ENCODE data around the gene TRAPPC12.

The TRAPPC12 gene

DNA sequence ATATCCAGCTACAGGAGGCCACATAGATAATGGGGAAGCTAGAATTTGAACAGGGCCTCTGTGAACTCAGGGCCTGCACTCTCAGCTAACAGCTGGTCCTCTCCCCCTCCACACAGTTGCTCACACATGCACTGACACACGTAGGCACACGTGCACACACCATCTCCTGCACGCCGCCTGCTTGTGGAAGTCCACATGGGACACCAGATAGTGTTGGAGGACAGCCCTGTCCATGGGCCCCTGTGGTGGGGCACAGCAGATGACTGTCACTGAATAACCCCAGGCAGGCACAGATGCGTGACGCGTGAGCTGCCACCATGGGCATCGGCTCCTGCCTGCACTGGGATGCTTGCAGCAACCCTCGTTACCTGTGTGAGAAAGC, 87.0 kb downstream of the TRAPPC12 start:
- no peak for DNase-seq (ENCODE audit: low read depth)
- TF ChIP-seq, protein P1, sequence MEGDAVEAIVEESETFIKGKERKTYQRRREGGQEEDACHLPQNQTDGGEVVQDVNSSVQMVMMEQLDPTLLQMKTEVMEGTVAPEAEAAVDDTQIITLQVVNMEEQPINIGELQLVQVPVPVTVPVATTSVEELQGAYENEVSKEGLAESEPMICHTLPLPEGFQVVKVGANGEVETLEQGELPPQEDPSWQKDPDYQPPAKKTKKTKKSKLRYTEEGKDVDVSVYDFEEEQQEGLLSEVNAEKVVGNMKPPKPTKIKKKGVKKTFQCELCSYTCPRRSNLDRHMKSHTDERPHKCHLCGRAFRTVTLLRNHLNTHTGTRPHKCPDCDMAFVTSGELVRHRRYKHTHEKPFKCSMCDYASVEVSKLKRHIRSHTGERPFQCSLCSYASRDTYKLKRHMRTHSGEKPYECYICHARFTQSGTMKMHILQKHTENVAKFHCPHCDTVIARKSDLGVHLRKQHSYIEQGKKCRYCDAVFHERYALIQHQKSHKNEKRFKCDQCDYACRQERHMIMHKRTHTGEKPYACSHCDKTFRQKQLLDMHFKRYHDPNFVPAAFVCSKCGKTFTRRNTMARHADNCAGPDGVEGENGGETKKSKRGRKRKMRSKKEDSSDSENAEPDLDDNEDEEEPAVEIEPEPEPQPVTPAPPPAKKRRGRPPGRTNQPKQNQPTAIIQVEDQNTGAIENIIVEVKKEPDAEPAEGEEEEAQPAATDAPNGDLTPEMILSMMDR (IDR thresholded peaks at IDR 0.05; ENCODE audit: control insufficient read depth, extremely low read depth, insufficient read depth): no peak
- no peak overlapping the region for H3K4me3 ChIP-seq (ENCODE audit: low read depth, low read length)

DNA sequence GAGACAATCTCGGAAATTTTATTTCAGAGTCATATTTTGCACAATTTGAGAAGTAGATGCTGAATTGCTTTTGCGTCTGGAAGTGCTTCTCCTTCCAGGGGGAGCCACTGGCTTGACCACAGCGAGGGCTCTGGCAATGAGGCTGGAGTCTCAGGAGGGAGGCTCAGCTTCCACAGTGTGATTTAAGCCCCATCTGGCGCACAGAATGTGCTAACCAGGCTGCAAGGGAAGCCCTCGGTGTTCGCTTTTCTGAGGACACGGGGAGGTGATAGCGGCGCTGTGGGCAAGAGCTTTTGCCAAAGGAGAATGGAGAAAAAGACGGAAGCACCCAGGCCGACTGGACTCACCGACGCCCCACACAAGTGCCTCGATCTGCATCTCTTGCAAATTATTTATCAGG, 87.5 kb downstream of the TRAPPC12 start:
- DNase-seq (ENCODE audit: low read depth): no peak
- no peak overlapping the region for H3K4me3 ChIP-seq (ENCODE audit: low read depth, low read length)
- TF ChIP-seq, protein P1 (IDR thresholded peaks at IDR 0.05; ENCODE audit: control insufficient read depth, extremely low read depth, insufficient read depth): no peak

DNA sequence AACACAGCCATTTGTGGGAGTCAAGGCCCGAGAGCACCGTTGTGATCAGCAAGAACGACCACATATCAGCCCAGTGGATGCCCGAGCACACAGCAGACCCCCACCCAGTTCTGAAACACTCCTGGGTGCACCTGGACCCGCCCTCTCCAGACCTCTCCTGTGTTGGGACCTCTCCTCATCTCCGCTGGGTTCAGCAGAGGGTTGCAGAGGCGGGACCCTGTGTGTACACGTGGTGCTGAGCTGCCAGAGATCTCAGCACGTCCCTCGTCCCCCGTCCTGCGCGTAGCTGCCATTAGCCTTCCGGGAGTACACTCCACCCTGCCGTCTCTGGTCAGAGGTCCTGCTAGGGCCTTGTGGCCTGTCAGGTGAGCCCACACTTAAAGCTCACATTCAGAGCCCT, 88.2 kb downstream of the TRAPPC12 start:
- no peak overlapping the region for H3K4me3 ChIP-seq (ENCODE audit: low read depth, low read length)
- TF ChIP-seq, protein P1 (IDR thresholded peaks at IDR 0.05; ENCODE audit: control insufficient read depth, extremely low read depth, insufficient read depth): no peak
- no peak for DNase-seq (ENCODE audit: low read depth)

DNA sequence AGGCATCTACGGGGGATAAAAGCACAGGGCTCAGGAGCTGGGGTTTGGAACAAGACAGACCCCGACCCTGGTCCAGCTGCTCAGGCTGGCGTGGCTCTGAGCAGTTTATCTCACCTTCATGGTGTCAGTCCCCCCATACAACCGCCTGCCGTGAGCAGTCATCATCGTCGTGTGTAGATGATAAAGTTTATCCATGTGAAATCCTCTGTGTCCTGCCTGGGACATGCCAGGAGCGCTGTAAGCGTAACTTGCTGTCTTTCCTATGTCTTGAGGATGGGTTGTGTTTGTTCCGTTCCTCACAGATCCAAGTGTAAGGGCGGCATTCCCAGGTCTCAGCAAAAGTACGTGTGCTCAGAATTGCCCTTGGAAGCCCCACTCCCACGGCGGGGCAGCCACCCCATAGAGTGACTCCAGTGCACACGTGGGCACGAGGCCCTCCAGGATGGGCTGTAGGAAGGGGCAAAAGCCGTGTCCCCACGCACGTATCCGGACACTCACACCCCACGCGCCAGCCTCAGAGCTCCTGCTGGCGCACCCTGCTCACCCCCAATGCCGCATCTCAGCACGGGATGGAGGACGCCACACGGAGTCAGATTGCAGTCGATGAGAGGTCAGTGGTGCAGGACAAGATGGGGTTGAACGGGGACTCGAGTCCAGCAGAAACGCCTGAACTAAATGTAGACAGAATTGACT, 88.9 kb downstream of the TRAPPC12 start:
- no peak overlapping the region for H3K4me3 ChIP-seq (ENCODE audit: low read depth, low read length)
- DNase-seq (ENCODE audit: low read depth): no peak
- TF ChIP-seq, protein P1 (IDR thresholded peaks at IDR 0.05; ENCODE audit: control insufficient read depth, extremely low read depth, insufficient read depth): no peak

DNA sequence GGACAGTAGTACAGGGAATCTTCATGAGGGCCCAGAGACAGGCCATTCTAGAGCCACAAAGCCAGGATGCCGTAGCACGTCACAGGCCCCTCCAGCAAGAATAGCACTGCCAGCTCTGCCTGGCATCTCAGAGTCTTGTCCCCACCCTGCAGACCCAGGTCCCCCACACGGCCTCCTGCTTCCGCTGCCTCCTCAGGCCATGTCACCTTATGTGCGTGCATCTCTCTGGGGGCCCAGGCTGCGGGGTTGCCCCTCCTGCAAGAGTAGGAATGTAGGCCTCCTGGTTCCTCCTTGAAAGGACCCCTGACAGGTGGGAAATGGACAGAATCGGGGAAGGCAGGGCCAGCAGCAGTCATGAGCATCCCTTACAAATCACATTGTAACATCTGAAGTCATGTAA, 90.0 kb downstream of the TRAPPC12 start:
- no peak overlapping the region for H3K4me3 ChIP-seq (ENCODE audit: low read depth, low read length)
- DNase-seq (ENCODE audit: low read depth): no peak
- TF ChIP-seq, protein P1 (IDR thresholded peaks at IDR 0.05; ENCODE audit: control insufficient read depth, extremely low read depth, insufficient read depth): no peak

DNA sequence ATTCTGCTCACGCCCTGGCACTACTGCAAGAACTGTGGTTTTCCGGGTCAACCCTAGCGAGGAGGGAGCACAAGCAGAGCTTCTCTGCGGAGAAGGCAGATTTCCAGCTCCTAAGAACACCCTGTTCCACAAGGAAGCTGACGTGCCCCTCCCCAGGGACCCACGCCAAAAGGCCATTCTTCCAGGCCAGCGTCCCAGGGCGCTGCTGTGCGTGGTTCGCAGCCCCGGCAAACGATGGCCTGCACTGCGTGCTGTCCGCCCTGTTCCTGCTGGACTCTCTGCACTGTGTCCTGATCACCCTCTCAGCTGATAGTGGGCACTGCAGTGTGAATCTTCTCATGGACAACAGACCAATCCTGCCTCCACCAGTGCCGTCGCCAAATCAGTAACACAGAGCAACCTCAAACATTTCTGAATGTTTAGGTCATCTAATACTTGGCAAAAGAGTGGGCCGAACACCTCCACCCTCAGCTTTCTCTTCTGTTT, 90.7 kb downstream of the TRAPPC12 start:
- peak; percentile 95 for DNase-seq (ENCODE audit: low read depth)
- TF ChIP-seq, protein P1 (IDR thresholded peaks at IDR 0.05; ENCODE audit: control insufficient read depth, extremely low read depth, insufficient read depth): no peak
- no peak overlapping the region for H3K4me3 ChIP-seq (ENCODE audit: low read depth, low read length)
